Type B pancreatic cell (in vitro differentiated cells): Measurements from ENCODE around the gene TBX18. TPM values are rescaled to one million over a fixed set of nuclear protein-coding genes. Genes with fewer than 3 reads are reported as not detected.

Experiments
- DNase-seq: peaks from one replicate; pipeline ENCODE4 v3.0.0; 2021; ENCODE audit warnings: mixed read lengths; ENCODE audit not compliant: unreplicated experiment; ENCODE audit errors: extremely low spot score
- H3K27ac Mint-ChIP-seq: 2 replicates; pipeline ENCODE4 v1.8.0; 2021; ENCODE audit warnings: mild to moderate bottlenecking, mixed read lengths
- H3K27me3 Mint-ChIP-seq: 2 replicates; pipeline ENCODE4 v1.8.0; 2021; ENCODE audit warnings: mixed read lengths
- H3K36me3 Mint-ChIP-seq: 2 replicates; pipeline ENCODE4 v1.8.0; 2021; ENCODE audit warnings: mixed read lengths
- H3K4me1 Mint-ChIP-seq: one replicate; pipeline ENCODE4 v1.8.0; 2021; ENCODE audit warnings: mixed read lengths; ENCODE audit not compliant: unreplicated experiment
- H3K4me3 Mint-ChIP-seq: 2 replicates; pipeline ENCODE4 v1.8.0; 2021; ENCODE audit warnings: mild to moderate bottlenecking, mixed read lengths
- H3K9me3 Mint-ChIP-seq: 2 replicates; pipeline ENCODE4 v1.8.0; 2021; ENCODE audit warnings: mixed read lengths
- total RNA-seq: library from RNA; stranded (reverse); gene quantifications from 2 replicates; pipeline ENCODE4 v1.2.1, GENCODE V29; 2021; ENCODE audit warnings: low replicate concordance
- TF ChIP-seq, protein P1 (sequence below): fragments of 200-600 bp; sonication (generic); conservative IDR thresholded peaks from 2 replicates; pipeline ENCODE4 v1.5.0; 2021; ENCODE audit warnings: antibody characterized with exemption, mild to moderate bottlenecking

The TBX18 gene
- total RNA-seq, 1 donor from 2014 or later: 8.2 TPM

DNA sequence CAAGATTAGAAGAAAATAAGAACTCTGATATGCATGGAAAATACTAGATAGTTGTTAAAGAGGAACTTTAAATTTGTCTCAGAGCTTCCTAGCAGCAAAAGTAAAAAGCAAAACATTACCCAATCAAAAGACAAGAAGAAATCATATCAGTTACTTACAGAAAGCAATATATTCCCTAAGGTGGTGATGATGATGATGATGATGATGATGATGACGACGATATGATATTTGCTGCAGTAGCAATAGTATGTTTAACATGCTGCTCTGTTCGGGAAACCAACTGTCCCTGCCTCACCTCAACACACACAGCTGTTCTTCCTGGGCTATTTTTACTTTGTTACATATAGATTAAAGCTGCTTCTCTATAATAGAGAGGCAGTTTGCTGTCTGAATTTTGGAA, 12.0 kb upstream of the TBX18 start:
- no peaks in the 10 kb centered on the region for H3K36me3 Mint-ChIP-seq
- TF ChIP-seq, protein P1, sequence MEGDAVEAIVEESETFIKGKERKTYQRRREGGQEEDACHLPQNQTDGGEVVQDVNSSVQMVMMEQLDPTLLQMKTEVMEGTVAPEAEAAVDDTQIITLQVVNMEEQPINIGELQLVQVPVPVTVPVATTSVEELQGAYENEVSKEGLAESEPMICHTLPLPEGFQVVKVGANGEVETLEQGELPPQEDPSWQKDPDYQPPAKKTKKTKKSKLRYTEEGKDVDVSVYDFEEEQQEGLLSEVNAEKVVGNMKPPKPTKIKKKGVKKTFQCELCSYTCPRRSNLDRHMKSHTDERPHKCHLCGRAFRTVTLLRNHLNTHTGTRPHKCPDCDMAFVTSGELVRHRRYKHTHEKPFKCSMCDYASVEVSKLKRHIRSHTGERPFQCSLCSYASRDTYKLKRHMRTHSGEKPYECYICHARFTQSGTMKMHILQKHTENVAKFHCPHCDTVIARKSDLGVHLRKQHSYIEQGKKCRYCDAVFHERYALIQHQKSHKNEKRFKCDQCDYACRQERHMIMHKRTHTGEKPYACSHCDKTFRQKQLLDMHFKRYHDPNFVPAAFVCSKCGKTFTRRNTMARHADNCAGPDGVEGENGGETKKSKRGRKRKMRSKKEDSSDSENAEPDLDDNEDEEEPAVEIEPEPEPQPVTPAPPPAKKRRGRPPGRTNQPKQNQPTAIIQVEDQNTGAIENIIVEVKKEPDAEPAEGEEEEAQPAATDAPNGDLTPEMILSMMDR: no peak
- peaks cover 96% of the 10 kb centered on the region for H3K27me3 Mint-ChIP-seq
- DNase-seq: no peak
- H3K4me1 Mint-ChIP-seq: peaks cover 5% of the 10 kb centered on the region
- no peaks in the 10 kb centered on the region for H3K9me3 Mint-ChIP-seq
- H3K4me3 Mint-ChIP-seq: no peak overlapping the region
- no peak overlapping the region for H3K27ac Mint-ChIP-seq

DNA sequence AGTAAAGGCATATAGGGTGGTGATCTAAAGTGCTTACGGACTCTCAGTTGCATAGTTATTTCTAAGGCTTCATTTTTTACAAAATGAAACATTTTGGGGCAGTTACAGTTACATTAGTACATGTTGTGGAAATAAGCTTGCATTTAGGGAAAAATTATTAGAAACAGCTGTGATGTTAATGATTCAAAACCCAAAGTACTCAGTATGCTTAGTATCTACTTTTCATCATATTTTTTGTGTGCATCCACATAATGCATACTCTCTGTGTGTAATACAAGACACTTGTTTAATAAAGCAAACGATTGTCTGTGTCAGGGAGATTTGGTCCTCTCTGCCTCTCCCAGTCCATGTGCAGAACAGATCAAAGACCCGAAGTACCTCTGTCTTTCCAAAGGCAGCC, 11.4 kb upstream of the TBX18 start:
- no peaks in the 10 kb centered on the region for H3K9me3 Mint-ChIP-seq
- peaks cover 97% of the 10 kb centered on the region for H3K27me3 Mint-ChIP-seq
- TF ChIP-seq, protein P1: no peak
- H3K36me3 Mint-ChIP-seq: no peaks in the 10 kb centered on the region
- peaks cover 5% of the 10 kb centered on the region for H3K4me1 Mint-ChIP-seq
- no peak overlapping the region for H3K27ac Mint-ChIP-seq
- DNase-seq: no peak
- H3K4me3 Mint-ChIP-seq: peak overlapping the region; percentile 10

DNA sequence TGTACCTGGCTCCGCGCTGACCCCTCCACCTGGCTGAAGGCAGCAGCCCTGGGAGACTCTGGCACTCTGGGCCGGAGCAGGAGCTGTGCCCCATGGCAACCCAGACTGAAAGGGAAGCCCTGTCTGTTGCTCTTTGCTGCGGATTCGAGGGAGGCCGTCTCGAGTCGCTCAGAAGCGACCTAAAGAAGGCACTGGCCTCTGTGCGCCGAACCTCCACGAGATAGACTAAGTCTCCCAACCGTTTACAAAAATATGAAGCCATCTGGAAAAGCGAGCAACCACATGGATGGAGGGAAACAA, 10.5 kb upstream of the TBX18 start:
- H3K4me1 Mint-ChIP-seq: peaks cover 5% of the 10 kb centered on the region
- no peaks in the 10 kb centered on the region for H3K9me3 Mint-ChIP-seq
- peaks cover 95% of the 10 kb centered on the region for H3K27me3 Mint-ChIP-seq
- peak overlapping the region; percentile 61 for H3K4me3 Mint-ChIP-seq
- no peaks in the 10 kb centered on the region for H3K36me3 Mint-ChIP-seq
- no peak overlapping the region for H3K27ac Mint-ChIP-seq
- TF ChIP-seq, protein P1: no peak
- DNase-seq: no peak

DNA sequence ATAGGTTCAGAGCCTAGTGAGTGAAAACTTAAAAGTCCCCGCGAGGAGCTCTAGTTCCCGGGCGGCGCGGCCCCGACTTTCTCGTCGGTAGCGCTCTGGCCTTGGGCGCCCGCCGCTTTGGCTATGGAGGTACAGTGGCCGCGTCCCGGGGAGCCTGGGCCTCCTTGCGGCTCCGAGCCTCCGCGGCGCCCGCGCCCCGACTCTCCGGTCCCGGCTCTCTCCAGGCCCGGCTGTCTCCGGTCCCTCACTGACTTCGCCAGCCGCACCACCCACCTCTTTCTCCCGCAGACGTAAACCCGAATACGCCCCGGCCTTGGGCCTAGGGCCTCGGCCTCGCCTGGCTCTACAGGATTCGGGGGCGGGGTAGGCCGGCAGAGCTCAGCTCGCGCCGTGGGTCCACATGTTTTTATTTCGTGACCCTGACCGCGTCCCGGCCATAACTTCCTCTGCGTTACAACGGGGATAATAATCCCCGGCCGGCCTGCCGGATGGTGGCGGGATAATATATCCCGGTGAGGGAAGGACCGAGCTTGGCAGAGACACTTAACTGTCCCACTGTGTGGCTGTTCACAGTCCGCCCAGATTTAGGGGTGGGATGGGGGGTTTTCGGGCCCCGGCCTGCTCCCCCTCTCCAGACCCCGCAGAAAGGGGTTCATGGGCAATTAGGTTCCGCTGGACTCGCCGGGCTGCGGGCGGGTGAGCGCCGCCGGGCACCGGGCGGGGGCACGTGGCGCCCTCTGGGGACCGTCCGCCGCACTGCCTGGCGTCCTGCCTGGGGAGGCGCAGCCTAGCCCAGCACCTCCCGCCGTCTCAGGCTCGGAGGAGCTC, 10.0 kb upstream of the TBX18 start:
- H3K4me3 Mint-ChIP-seq: peak overlapping the region; percentile 88
- H3K36me3 Mint-ChIP-seq: no peaks in the 10 kb centered on the region
- no peak for DNase-seq
- H3K9me3 Mint-ChIP-seq: no peaks in the 10 kb centered on the region
- TF ChIP-seq, protein P1: peak; percentile 76
- H3K27ac Mint-ChIP-seq: peak overlapping the region; percentile 43
- H3K4me1 Mint-ChIP-seq: peaks cover 5% of the 10 kb centered on the region
- peaks cover 95% of the 10 kb centered on the region for H3K27me3 Mint-ChIP-seq

DNA sequence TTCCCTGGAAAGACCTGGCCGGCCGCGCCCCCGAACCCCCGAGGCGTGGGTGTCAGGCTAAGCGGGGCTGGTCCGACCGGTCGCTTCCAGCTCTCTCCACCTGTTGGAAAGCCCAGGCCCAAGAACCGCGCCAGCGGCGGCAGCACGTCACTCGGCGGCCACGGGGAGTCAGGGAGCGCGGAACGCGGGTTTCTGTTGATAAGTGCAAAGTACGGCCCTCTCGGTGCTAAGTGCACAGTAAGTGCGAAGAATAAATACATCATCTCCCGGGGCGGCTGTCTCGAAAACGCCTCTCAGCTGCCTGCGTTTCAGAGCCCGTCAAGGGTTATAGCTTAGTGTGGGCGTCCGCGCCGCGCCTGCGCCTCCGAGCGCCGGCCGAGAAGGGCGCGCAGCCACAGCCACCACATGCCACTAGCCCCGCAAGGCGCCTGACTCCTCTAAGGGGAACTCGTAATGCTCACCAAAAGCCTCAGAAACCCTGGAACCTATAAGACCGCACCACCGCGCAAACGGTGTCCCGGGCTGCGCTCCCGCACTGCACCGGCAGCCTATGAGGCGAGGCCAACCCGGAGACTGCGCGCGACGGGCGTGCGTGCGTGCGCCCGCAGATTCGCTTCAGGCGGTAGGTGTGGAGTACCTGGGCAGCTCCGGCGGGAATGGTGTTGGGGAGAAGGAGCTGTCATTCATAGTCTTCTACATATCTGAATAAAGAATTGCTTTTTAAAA, 9.2 kb upstream of the TBX18 start:
- peak overlapping the region; percentile 88 for H3K4me3 Mint-ChIP-seq
- peaks cover 94% of the 10 kb centered on the region for H3K27me3 Mint-ChIP-seq
- no peaks in the 10 kb centered on the region for H3K9me3 Mint-ChIP-seq
- H3K4me1 Mint-ChIP-seq: peaks cover 5% of the 10 kb centered on the region
- H3K36me3 Mint-ChIP-seq: no peaks in the 10 kb centered on the region
- TF ChIP-seq, protein P1: no peak
- no peak for DNase-seq
- peak overlapping the region; percentile 43 for H3K27ac Mint-ChIP-seq
